DOHH2 (cell line): ENCODE data around the gene SLC2A11.
A peak's percentile ranks its signal among the peaks of the same experiment; 100 is the strongest.

Source experiments
- H3F3A ChIP-seq: fragments of 200-600 bp; sonication (generic), shearing (Covaris generic); 2 replicates; pipeline ENCODE4 v1.6.0; 2016; ENCODE audit warnings: antibody characterized with exemption, mild to moderate bottlenecking; ENCODE audit not compliant: control insufficient read depth, insufficient read depth
- H3K27ac ChIP-seq: fragments of 200-600 bp; sonication (generic); 2 replicates; pipeline ENCODE4 v1.5.1; 2014; ENCODE audit warnings: low read depth, mild to moderate bottlenecking, low read length, moderate library complexity
- H3K27me3 ChIP-seq: fragments of 200-600 bp; sonication (generic); 2 replicates; pipeline ENCODE4 v1.6.1; 2014; ENCODE audit warnings: mild to moderate bottlenecking, low read length, mixed read lengths; ENCODE audit not compliant: control insufficient read depth
- H3K36me3 ChIP-seq: fragments of 200-600 bp; sonication (generic); 2 replicates; pipeline ENCODE4 v1.6.1; 2014; ENCODE audit warnings: mild to moderate bottlenecking, low read length, moderate library complexity, mixed read lengths; ENCODE audit not compliant: control insufficient read depth
- H3K4me1 ChIP-seq: fragments of 200-600 bp; sonication (generic); 2 replicates; pipeline ENCODE4 v1.6.1; 2014; ENCODE audit warnings: mild to moderate bottlenecking, low read length, mixed read lengths; ENCODE audit not compliant: control insufficient read depth
- H3K4me2 ChIP-seq: fragments of 200-600 bp; sonication (generic); 2 replicates; pipeline ENCODE4 v1.6.0; 2014; ENCODE audit warnings: mild to moderate bottlenecking, low read length, moderate library complexity
- H3K4me3 ChIP-seq: fragments of 200-600 bp; sonication (generic); 2 replicates; pipeline ENCODE4 v1.5.1; 2014; ENCODE audit warnings: mild to moderate bottlenecking, low read length, mixed read lengths
- H3K79me2 ChIP-seq: fragments of 200-600 bp; sonication (generic); 2 replicates; pipeline ENCODE4 v1.6.1; 2014; ENCODE audit warnings: mild to moderate bottlenecking, low read length, mixed read lengths; ENCODE audit not compliant: control insufficient read depth
- H3K9me2 ChIP-seq: fragments of 200-600 bp; sonication (generic); replicated peaks from 2 replicates; pipeline ENCODE4 v1.6.1; 2014; ENCODE audit warnings: mild to moderate bottlenecking, low read length, mixed read lengths; ENCODE audit not compliant: control insufficient read depth
- H3K9me3 ChIP-seq: fragments of 200-600 bp; sonication (generic); 2 replicates; pipeline ENCODE4 v1.6.1; 2014; ENCODE audit warnings: antibody characterized with exemption, low read length, mixed read lengths; ENCODE audit not compliant: control insufficient read depth, insufficient read depth
- H4K20me1 ChIP-seq: fragments of 200-600 bp; sonication (generic); 2 replicates; pipeline ENCODE4 v1.6.0; 2014; ENCODE audit warnings: low read depth, mild to moderate bottlenecking, antibody characterized with exemption, low read length, moderate library complexity; ENCODE audit not compliant: control insufficient read depth, insufficient read depth
- EZH2phosphoT487 ChIP-seq: fragments of 200-600 bp; sonication (generic); IDR thresholded peaks from 2 replicates; pipeline ENCODE4 v1.6.1; 2017; ENCODE audit warnings: borderline replicate concordance, mild to moderate bottlenecking, antibody characterized with exemption, low read length, moderate library complexity, mixed read lengths
- TF ChIP-seq, protein P1 (sequence below): fragments of 200-600 bp; sonication (generic); IDR thresholded peaks from one replicate; pipeline ENCODE4 v1.5.1; 2014; ENCODE audit warnings: antibody characterized with exemption, mild to moderate bottlenecking, low read depth, low read length; ENCODE audit not compliant: poor library complexity, severe bottlenecking

Gene SLC2A11

DNA sequence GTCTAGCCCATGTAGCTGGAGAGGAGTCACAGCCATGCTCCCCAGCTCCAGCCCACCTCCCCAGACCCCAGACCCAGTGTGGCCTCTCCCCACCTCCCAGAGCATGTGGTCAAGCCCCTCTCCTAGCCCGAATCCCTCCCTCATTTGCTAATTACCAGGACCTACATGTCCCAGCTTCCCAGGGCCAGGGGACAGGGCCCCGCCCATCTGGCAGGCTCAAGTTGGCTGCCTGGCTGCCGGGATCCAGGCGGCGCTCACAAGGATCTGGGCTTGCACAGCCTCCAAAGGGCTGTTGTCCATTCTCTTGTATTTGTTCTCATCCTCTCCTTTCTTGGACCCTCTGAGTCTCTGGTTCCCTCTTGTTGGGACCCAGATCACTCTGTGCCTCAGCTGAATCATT is 31.9 kb downstream of the SLC2A11 start:
- H3K36me3 ChIP-seq, result peaks cover 4% of the 10 kb centered on the region
- no peaks in the 10 kb centered on the region for H3K27me3 ChIP-seq
- no peaks in the 10 kb centered on the region for H4K20me1 ChIP-seq
- H3K4me3 ChIP-seq, result no peak overlapping the region
- H3K4me2 ChIP-seq, result no peak overlapping the region
- H3K4me1 ChIP-seq, result peaks cover 13% of the 10 kb centered on the region
- no peaks in the 10 kb centered on the region for H3K9me2 ChIP-seq
- TF ChIP-seq EZH2phosphoT487, result no peak
- H3F3A ChIP-seq, result 0 out of 2 replicates have a peak, but pooled peaks cover 3% of the 10 kb centered on the region
- H3K79me2 ChIP-seq, result peaks cover 8% of the 10 kb centered on the region
- H3K27ac ChIP-seq, result no peak overlapping the region
- H3K9me3 ChIP-seq, result no peaks in the 10 kb centered on the region

DNA sequence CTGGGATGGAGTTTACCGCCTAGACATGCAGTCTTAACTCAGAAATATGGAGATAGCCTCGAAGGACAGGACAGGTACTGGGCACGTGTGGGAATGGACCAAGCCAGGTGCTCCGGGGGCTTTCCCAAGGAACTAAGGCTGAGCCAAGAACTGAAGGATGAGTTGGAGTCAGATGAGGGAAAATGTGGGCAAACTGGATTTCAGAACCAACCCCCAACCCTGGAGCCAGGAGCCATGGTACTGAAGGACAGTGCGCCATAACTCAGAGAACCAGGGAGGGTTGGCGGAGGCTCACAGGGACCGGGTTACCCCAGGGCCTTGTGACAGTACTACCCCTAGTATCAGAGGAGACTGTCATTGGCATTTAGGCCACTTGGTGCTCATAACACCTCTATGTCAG is 34.1 kb downstream of the SLC2A11 start:
- TF ChIP-seq, protein P1, sequence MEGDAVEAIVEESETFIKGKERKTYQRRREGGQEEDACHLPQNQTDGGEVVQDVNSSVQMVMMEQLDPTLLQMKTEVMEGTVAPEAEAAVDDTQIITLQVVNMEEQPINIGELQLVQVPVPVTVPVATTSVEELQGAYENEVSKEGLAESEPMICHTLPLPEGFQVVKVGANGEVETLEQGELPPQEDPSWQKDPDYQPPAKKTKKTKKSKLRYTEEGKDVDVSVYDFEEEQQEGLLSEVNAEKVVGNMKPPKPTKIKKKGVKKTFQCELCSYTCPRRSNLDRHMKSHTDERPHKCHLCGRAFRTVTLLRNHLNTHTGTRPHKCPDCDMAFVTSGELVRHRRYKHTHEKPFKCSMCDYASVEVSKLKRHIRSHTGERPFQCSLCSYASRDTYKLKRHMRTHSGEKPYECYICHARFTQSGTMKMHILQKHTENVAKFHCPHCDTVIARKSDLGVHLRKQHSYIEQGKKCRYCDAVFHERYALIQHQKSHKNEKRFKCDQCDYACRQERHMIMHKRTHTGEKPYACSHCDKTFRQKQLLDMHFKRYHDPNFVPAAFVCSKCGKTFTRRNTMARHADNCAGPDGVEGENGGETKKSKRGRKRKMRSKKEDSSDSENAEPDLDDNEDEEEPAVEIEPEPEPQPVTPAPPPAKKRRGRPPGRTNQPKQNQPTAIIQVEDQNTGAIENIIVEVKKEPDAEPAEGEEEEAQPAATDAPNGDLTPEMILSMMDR, result no peak
- no peak for TF ChIP-seq EZH2phosphoT487
- peaks cover 28% of the 10 kb centered on the region for H3K79me2 ChIP-seq
- H3K27me3 ChIP-seq, result no peaks in the 10 kb centered on the region
- H3K27ac ChIP-seq, result no peak overlapping the region
- H3K4me2 ChIP-seq, result no peak overlapping the region
- H3K36me3 ChIP-seq, result peaks cover 25% of the 10 kb centered on the region
- H3K4me1 ChIP-seq, result peaks cover 26% of the 10 kb centered on the region
- H4K20me1 ChIP-seq, result peaks cover 12% of the 10 kb centered on the region
- no peaks in the 10 kb centered on the region for H3K9me3 ChIP-seq
- H3K4me3 ChIP-seq, result no peak overlapping the region
- H3F3A ChIP-seq, result peaks cover 8% of the 10 kb centered on the region; the same call in 1 of the 2 replicates
- no peaks in the 10 kb centered on the region for H3K9me2 ChIP-seq

DNA sequence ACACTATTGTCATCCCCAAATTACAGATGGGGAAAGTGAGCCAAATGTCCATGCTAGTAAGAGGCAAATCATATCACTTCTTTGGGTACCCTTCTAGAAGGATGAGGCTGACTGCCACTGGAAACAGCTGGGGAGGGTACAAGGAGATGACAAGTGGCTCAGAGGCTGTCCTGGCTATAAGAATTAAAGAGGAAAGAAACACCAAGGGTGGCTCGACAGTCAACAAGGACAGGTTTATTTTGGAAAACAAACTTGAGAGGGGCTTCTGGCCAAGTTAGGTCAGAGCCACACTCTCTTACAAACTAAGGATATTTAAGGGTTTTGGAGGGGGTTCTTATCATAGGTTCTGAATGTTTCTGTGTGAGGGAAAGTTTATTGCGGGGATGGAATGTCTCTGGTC is 34.5 kb downstream of the SLC2A11 start:
- Histone ChIP-seq H3K4me3 (no peak overlapping the region), H3F3A (peaks cover 8% of the 10 kb centered on the region), H3K27me3 (no peaks in the 10 kb centered on the region), H3K4me1 (peaks cover 26% of the 10 kb centered on the region), H3K36me3 (peaks cover 29% of the 10 kb centered on the region), H3K79me2 (peaks cover 28% of the 10 kb centered on the region), H3K9me2 (no peaks in the 10 kb centered on the region), H3K4me2 (no peak overlapping the region), H4K20me1 (peaks cover 14% of the 10 kb centered on the region), H3K9me3 (no peaks in the 10 kb centered on the region), H3K27ac (no peak overlapping the region)
- TF ChIP-seq EZH2phosphoT487, result no peak
- TF ChIP-seq, protein P1, result no peak

DNA sequence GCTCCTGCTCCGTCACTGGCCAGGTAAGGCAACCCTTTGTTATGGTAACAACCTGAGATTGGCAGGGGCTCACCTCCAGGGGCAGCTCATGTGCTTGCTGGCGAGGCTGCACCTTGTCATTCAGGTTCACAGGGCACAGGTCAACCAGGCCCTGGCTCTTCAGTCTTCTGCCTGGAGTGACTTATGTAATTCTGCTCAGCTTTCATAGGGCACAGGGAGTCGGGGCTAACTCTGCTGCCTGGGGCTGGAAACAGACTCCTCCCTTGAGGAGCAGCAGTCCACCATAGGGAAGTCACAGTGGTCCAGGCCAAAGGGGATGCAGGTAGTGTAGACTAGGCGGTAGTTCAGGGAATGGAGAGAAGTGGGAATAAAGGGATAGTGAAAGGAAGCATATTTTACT is 35.0 kb downstream of the SLC2A11 start:
- Histone ChIP-seq H4K20me1 (peaks cover 16% of the 10 kb centered on the region), H3K27ac (no peak overlapping the region), H3K4me1 (peaks cover 26% of the 10 kb centered on the region), H3K4me2 (peak overlapping the region; percentile 88), H3K27me3 (no peaks in the 10 kb centered on the region), H3K4me3 (peak overlapping the region; percentile 82), H3F3A (peaks cover 12% of the 10 kb centered on the region), H3K36me3 (peaks cover 35% of the 10 kb centered on the region), H3K9me3 (no peaks in the 10 kb centered on the region), H3K79me2 (peaks cover 28% of the 10 kb centered on the region), H3K9me2 (no peaks in the 10 kb centered on the region)
- TF ChIP-seq, protein P1, result no peak
- no peak for TF ChIP-seq EZH2phosphoT487
